H1 (cell line): ENCODE data around the gene JAG2. TPM values are rescaled to one million over a fixed set of nuclear protein-coding genes. Genes with fewer than 3 reads are reported as not detected.
A peak's percentile ranks its signal among the peaks of the same experiment; 100 is the strongest.

Experiments used
- CTCF ChIA-PET: fragments of 300-600 bp; sonication (Branson Sonifier 250); formaldehyde crosslinking; loops from one replicate; lab custom pipeline; 2021; ENCODE audit not compliant: partially characterized antibody; lab: Charles Lee
- POLR2A ChIA-PET: fragments of 300-600 bp; sonication (Branson Sonifier 250); formaldehyde crosslinking; loops from one replicate; lab custom pipeline; 2021; ENCODE audit warnings: inconsistent platforms; ENCODE audit not compliant: partially characterized antibody; lab: Charles Lee
- DNase-seq, 2 experiments: peaks; one replicate each; pipeline versions ENCODE4 v3.0.0 to v3.0.0-alpha.2; 2010 to 2022; ENCODE audit warnings: low spot score in 2 of 2, low read depth in 1 of 2, mixed read lengths in 1 of 2
- FAIRE-seq: peaks from 2 replicates; lab custom pipeline; 2011; peaks lifted over from hg19 to GRCh38; lab: Jason Lieb, UNC
- H2AFZ ChIP-seq: 2 replicates; pipeline ENCODE4 v1.8.1; 2012; ENCODE audit warnings: low read length, inconsistent platforms
- H2AK5ac ChIP-seq: 2 replicates; pipeline ENCODE4 v1.6.1; 2013; ENCODE audit warnings: low read depth, low read length
- H2BK120ac ChIP-seq: replicated peaks from 2 replicates; pipeline ENCODE3; 2013; ENCODE audit warnings: low read depth, low read length, inconsistent platforms
- H2BK12ac ChIP-seq: 2 replicates; pipeline ENCODE4 v1.6.1; 2013; ENCODE audit warnings: low read depth, low read length
- H2BK15ac ChIP-seq: 2 replicates; pipeline ENCODE4 v1.6.1; 2013; ENCODE audit warnings: low read length
- H2BK20ac ChIP-seq: 2 replicates; pipeline ENCODE4 v1.6.1; 2013; ENCODE audit warnings: low read length
- H2BK5ac ChIP-seq: 2 replicates; pipeline ENCODE4 v1.6.1; 2013; ENCODE audit warnings: low read depth, low read length
- H3K14ac ChIP-seq: 2 replicates; pipeline ENCODE4 v1.6.1; 2013; ENCODE audit warnings: inconsistent platforms; ENCODE audit not compliant: insufficient read length
- H3K18ac ChIP-seq: 2 replicates; pipeline ENCODE4 v1.6.1; 2013; ENCODE audit warnings: low read length; ENCODE audit errors: extremely low read depth
- H3K23ac ChIP-seq: 2 replicates; pipeline ENCODE4 v1.6.1; 2013; ENCODE audit warnings: inconsistent platforms; ENCODE audit not compliant: insufficient read length
- H3K23me2 ChIP-seq: 2 replicates; pipeline ENCODE4 v1.6.1; 2013; ENCODE audit warnings: low read depth, low read length
- H3K27ac ChIP-seq: 2 replicates; pipeline ENCODE4 v1.6.1; 2011; ENCODE audit warnings: low read depth, low read length, inconsistent platforms
- H3K27me3 ChIP-seq, 4 experiments: replicated peaks in 1 of 4; 1 replicate in 1 of 4; 2 replicates in 3 of 4; pipeline versions ENCODE4 v1.6.1 to v1.8.1; 2011 to 2013; ENCODE audit warnings: low read length in 3 of 4, mild to moderate bottlenecking in 3 of 4, inconsistent platforms in 2 of 4, mixed read lengths in 2 of 4, moderate library complexity in 1 of 4; ENCODE audit not compliant: control insufficient read depth in 3 of 4, insufficient read depth in 3 of 4; ENCODE audit errors: extremely low read depth in 1 of 4
- H3K36me3 ChIP-seq, 4 experiments: 2 replicates each; pipeline versions ENCODE4 v1.6.1 to v1.8.1; 2011 to 2013; ENCODE audit warnings: mild to moderate bottlenecking in 4 of 4, low read length in 3 of 4, moderate library complexity in 2 of 4, control low read depth in 1 of 4, inconsistent platforms in 1 of 4; ENCODE audit not compliant: insufficient read depth in 4 of 4, control insufficient read depth in 2 of 4
- H3K4ac ChIP-seq: replicated peaks from 2 replicates; pipeline ENCODE3; 2013; ENCODE audit warnings: low read length, low read depth, mixed read lengths, inconsistent platforms; ENCODE audit not compliant: insufficient read length
- H3K4me1 ChIP-seq, 4 experiments: replicated peaks in 1 of 4; 1 replicate in 1 of 4; 2 replicates in 3 of 4; pipeline versions ENCODE4 v1.6.1 to v1.8.1; 2011 to 2013; ENCODE audit warnings: low read length in 3 of 4, inconsistent platforms in 2 of 4, mixed read lengths in 1 of 4; ENCODE audit not compliant: insufficient read depth in 4 of 4, control insufficient read depth in 3 of 4
- H3K4me2 ChIP-seq, 2 experiments: 2 replicates each; pipeline versions ENCODE4 v1.6.1 to v1.8.1; 2011 to 2013; ENCODE audit warnings: low read depth in 2 of 2, low read length in 2 of 2, control low read depth in 1 of 2, inconsistent platforms in 1 of 2, mild to moderate bottlenecking in 1 of 2; ENCODE audit not compliant: insufficient read depth in 1 of 2
- H3K4me3 ChIP-seq, 4 experiments: fragments of 200-600, 300-600 bp in 1 of 4; sonication (generic), shearing (Covaris generic), sonication (Bioruptor Twin) in 1 of 4; 2 replicates each; pipeline versions ENCODE4 v1.5.1 to v1.8.1; 2011 to 2016; ENCODE audit warnings: low read length in 4 of 4, low read depth in 3 of 4, control low read depth in 2 of 4, inconsistent platforms in 2 of 4, mild to moderate bottlenecking in 2 of 4, mixed read lengths in 1 of 4, moderate library complexity in 1 of 4; ENCODE audit not compliant: insufficient read depth in 2 of 4; ENCODE audit errors: extremely low read depth in 1 of 4
- H3K56ac ChIP-seq: replicated peaks from 2 replicates; pipeline ENCODE3; 2013; ENCODE audit warnings: low read depth, mild to moderate bottlenecking, mixed read lengths, low read length, inconsistent platforms; ENCODE audit not compliant: insufficient read length
- H3K79me1 ChIP-seq: 2 replicates; pipeline ENCODE4 v1.6.1; 2013; ENCODE audit warnings: low read depth, low read length, control low read depth
- H3K79me2 ChIP-seq, 2 experiments: 2 replicates each; pipeline versions ENCODE4 v1.6.1 to v1.8.1; 2012 to 2013; ENCODE audit warnings: low read length in 2 of 2, mild to moderate bottlenecking in 2 of 2, inconsistent platforms in 1 of 2; ENCODE audit not compliant: insufficient read depth in 2 of 2, control insufficient read depth in 1 of 2
- H3K9ac ChIP-seq, 4 experiments: replicated peaks in 1 of 4; 1 replicate in 1 of 4; 2 replicates in 3 of 4; pipeline versions ENCODE4 v1.6.1 to v1.8.1; 2011 to 2013; ENCODE audit warnings: low read depth in 3 of 4, low read length in 3 of 4, control low read depth in 2 of 4, mild to moderate bottlenecking in 2 of 4, moderate library complexity in 2 of 4, inconsistent platforms in 1 of 4; ENCODE audit errors: extremely low read depth in 1 of 4
- H3K9me3 ChIP-seq, 2 experiments: 2 replicates each; pipeline versions ENCODE4 v1.6.1 to v1.8.1; 2012 to 2013; ENCODE audit warnings: mild to moderate bottlenecking in 2 of 2, moderate library complexity in 2 of 2, control low read depth in 1 of 2, inconsistent platforms in 1 of 2, low read depth in 1 of 2, low read length in 1 of 2, mixed read lengths in 1 of 2; ENCODE audit not compliant: insufficient read depth in 2 of 2
- H4K20me1 ChIP-seq, 2 experiments: replicated peaks in 1 of 2; 2 replicates each; pipeline versions ENCODE3 to v1.8.1; 2011 to 2013; ENCODE audit warnings: inconsistent platforms in 2 of 2, low read length in 2 of 2, mild to moderate bottlenecking in 1 of 2; ENCODE audit not compliant: insufficient read depth in 2 of 2, control insufficient read depth in 1 of 2
- H4K5ac ChIP-seq: 2 replicates; pipeline ENCODE4 v1.6.1; 2013; ENCODE audit warnings: low read length, low read depth, mixed read lengths, inconsistent platforms; ENCODE audit not compliant: insufficient read length
- H4K8ac ChIP-seq: 2 replicates; pipeline ENCODE4 v1.8.0; 2013; ENCODE audit warnings: mild to moderate bottlenecking, moderate library complexity, low read length, inconsistent platforms; ENCODE audit not compliant: insufficient read depth; ENCODE audit errors: extremely low read depth
- H4K91ac ChIP-seq: replicated peaks from 2 replicates; pipeline ENCODE3; 2013; ENCODE audit warnings: low read length, mixed read lengths, inconsistent platforms; ENCODE audit not compliant: insufficient read length
- RNF2 ChIP-seq: fragments of 200-900, 300-1000 bp; sonication (generic); IDR thresholded peaks from 2 replicates; pipeline ENCODE4 v1.7.1; 2016; ENCODE audit warnings: borderline replicate concordance, low read depth, mild to moderate bottlenecking, antibody characterized with exemption, low read length; ENCODE audit not compliant: poor library complexity, severe bottlenecking; ENCODE audit errors: missing control alignments
- RXRA ChIP-seq: IDR thresholded peaks from 2 replicates; pipeline ENCODE4 v1.6.1; 2011; ENCODE audit warnings: low read depth, mild to moderate bottlenecking, low read length, moderate library complexity; ENCODE audit not compliant: insufficient read depth
- SUZ12 ChIP-seq: fragments of 200-600 bp; sonication (generic); IDR thresholded peaks from 2 replicates; pipeline ENCODE4 v1.6.1; 2012; ENCODE audit warnings: mild to moderate bottlenecking, inconsistent platforms, low read length, moderate library complexity, mixed read lengths
- USF2 ChIP-seq: IDR thresholded peaks from 2 replicates; pipeline ENCODE4 v1.6.1; 2011; ENCODE audit warnings: low read length, improper control_type of control experiment
- WGBS, 2 experiments: shearing (Covaris generic) in 1 of 2; methylation state at CpG; one replicate each; pipeline versions ENCODE4 v1.1.6 to v1.1.7; 2013 to 2015; ENCODE audit warnings: low lambda C conversion rate in 2 of 2, mixed read lengths in 2 of 2, inconsistent platforms in 1 of 2, low coverage in 1 of 2, missing lambda C conversion rate in 1 of 2; ENCODE audit not compliant: insufficient replicate concordance in 2 of 2, insufficient coverage in 1 of 2, insufficient read length in 1 of 2; ENCODE audit errors: extremely low coverage in 1 of 2, missing lambda C conversion rate in 1 of 2; 5-methylcytosine and 5-hydroxymethylcytosine counted together
- polyA plus RNA-seq, 7 experiments: library from polyadenylated mRNA; depleted of rRNA in 3 of 7; stranded (reverse) in 5 of 7; unstranded in 2 of 7; fragments of >200 nt in 5 of 7; fragments of 200-250 nt in 2 of 7; gene quantifications; 1 replicate in 5 of 7; 2 replicates in 1 of 7; 4 replicates in 1 of 7; pipeline versions ENCODE4 v1.2.1 to v1.2.3, GENCODE V29; 2011 to 2013; ENCODE audit warnings: missing spikeins in 2 of 7, mixed read lengths in 2 of 7
- total RNA-seq: library from RNA; stranded (reverse); fragmentation: NEBNext Ultra II Directional; extraction: Animal tissue kit (Norgen Biotek cat#: 25700); gene quantifications from 2 replicates; pipeline ENCODE4 v1.2.1, GENCODE V29; 2021

The JAG2 gene
- total and polyA plus RNA-seq, 2 of the 8 experiments (the other 6 are each of a cell fraction or from before 2014, with no cell fraction given) = 2.8 to 6.2 TPM

DNA sequence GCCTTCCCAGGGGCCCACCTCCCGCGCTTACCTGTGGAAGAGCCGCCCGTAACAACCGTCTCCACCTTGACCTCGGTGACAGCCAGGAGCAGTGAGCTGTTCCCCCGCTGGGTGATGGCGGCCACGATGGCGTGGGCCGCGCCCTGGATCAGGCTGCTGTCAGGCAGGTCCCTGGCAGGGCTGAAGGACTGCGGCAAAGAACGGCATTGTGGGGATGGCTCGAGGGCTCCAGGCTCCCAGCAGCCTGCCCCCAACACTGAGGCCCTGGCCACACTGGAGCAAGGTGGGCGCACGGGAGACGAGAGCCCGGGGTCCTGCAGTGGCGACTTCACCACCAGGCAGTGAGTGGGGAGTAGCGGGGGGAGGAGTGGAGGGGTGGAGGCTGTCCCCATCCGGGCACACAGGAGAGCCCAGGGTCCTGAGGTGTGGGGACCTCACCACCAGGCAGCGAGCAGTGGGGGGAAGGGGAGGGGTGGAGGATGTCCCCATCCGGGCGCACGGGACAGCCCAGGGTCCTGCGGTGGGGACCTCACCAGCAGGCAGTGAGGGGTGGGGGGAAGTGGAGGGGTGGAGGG lies 25.0 kb downstream of the JAG2 start:
- Histone ChIP-seq H3K9ac (no peak overlapping the region), H3K56ac (no peak overlapping the region), H3K27me3 (no peaks in the 10 kb centered on the region), H2AFZ (no peak overlapping the region), H2BK12ac (no peak overlapping the region), H4K5ac (no peak overlapping the region), H2BK5ac (no peak overlapping the region), H3K4me1 (no peaks in the 10 kb centered on the region), H3K9me3 (peaks cover 5 to 16% of the 10 kb centered on the region in 2 experiments), H3K18ac (no peak overlapping the region), H4K8ac (peak overlapping the region; percentile 25; the same call in 1 of the 2 replicates), H3K23me2 (no peaks in the 10 kb centered on the region), H2BK120ac (no peak overlapping the region), H2BK20ac (no peak overlapping the region), H3K4me2 (no peak overlapping the region), H3K4ac (no peak overlapping the region), H2BK15ac (no peak overlapping the region), H4K20me1 (peaks cover 0 to 4% of the 10 kb centered on the region in 2 experiments), H2AK5ac (no peak overlapping the region), H3K79me2 (no peaks in the 10 kb centered on the region), H4K91ac (no peak overlapping the region), H3K4me3 (no peak overlapping the region), H3K14ac (no peak overlapping the region), H3K79me1 (no peaks in the 10 kb centered on the region), H3K23ac (no peak overlapping the region), H3K36me3 (peaks cover 0 to 4% (median 0%) of the 10 kb centered on the region in 4 experiments; a peak in 2 of 8 replicates), H3K27ac (no peak overlapping the region)
- DNase-seq = no peak
- 93% methylated on average over 14 of the region's 27 CpGs; no CpG with 5 or more reads in 1 of the 2 experiments for WGBS, 2 experiments
- no peak for FAIRE-seq
- CTCF ChIA-PET = no interaction called here
- POLR2A ChIA-PET = no interaction called here
- TF ChIP-seq RXRA = no peak
- TF ChIP-seq USF2 = no peak
- TF ChIP-seq SUZ12 = no peak
- no peak for TF ChIP-seq RNF2
